Adipocyte (in vitro differentiated cells): ENCODE results near the gene USH2A.
A peak's percentile ranks its signal among the peaks of the same experiment; 100 is the strongest.

Experiments used
- DNase-seq: peaks from one replicate; pipeline ENCODE4 v3.0.0-alpha.2; 2015; ENCODE audit warnings: low read depth
- H3K27me3 ChIP-seq: replicated peaks from 2 replicates; pipeline ENCODE4 v1.7.0; 2013; ENCODE audit warnings: mild to moderate bottlenecking, low read length, moderate library complexity; ENCODE audit not compliant: control insufficient read depth, insufficient read depth
- H3K36me3 ChIP-seq: 2 replicates; pipeline ENCODE4 v1.7.0; 2013; ENCODE audit warnings: low read length, mild to moderate bottlenecking, moderate library complexity; ENCODE audit not compliant: control insufficient read depth, insufficient read depth, severe bottlenecking
- H3K4me1 ChIP-seq: 2 replicates; pipeline ENCODE4 v1.7.0; 2013; ENCODE audit warnings: mild to moderate bottlenecking, low read length, moderate library complexity; ENCODE audit not compliant: control insufficient read depth, insufficient read depth
- H3K4me3 ChIP-seq: 2 replicates; pipeline ENCODE4 v1.7.0; 2013; ENCODE audit warnings: mild to moderate bottlenecking, low read length, moderate library complexity
- H3K9ac ChIP-seq: 2 replicates; pipeline ENCODE4 v1.7.0; 2013; ENCODE audit warnings: mild to moderate bottlenecking, low read length, moderate library complexity
- H3K9me3 ChIP-seq: 2 replicates; pipeline ENCODE4 v1.7.0; 2013; ENCODE audit warnings: mild to moderate bottlenecking, low read length, moderate library complexity; ENCODE audit not compliant: control insufficient read depth

The USH2A gene

GRCh38 chr1:216123446-216124191 lies 299.6 kb downstream of the USH2A start:
- no peak for DNase-seq
- Histone ChIP-seq H3K9ac (no peak overlapping the region), H3K4me3 (no peak overlapping the region), H3K9me3 (no peaks in the 10 kb centered on the region), H3K36me3 (no peaks in the 10 kb centered on the region), H3K27me3 (no peaks in the 10 kb centered on the region), H3K4me1 (no peaks in the 10 kb centered on the region)

GRCh38 chr1:216119600-216119999 lies 303.6 kb downstream of the USH2A start:
- no peaks in the 10 kb centered on the region for H3K36me3 ChIP-seq
- H3K9me3 ChIP-seq: no peaks in the 10 kb centered on the region
- H3K4me3 ChIP-seq: no peak overlapping the region
- no peaks in the 10 kb centered on the region for H3K27me3 ChIP-seq
- H3K4me1 ChIP-seq: no peaks in the 10 kb centered on the region
- H3K9ac ChIP-seq: no peak overlapping the region
- DNase-seq: peak; percentile 65

GRCh38 chr1:216114180-216114579 lies 309.1 kb downstream of the USH2A start:
- H3K9ac ChIP-seq: no peak overlapping the region
- H3K4me3 ChIP-seq: no peak overlapping the region
- no peaks in the 10 kb centered on the region for H3K27me3 ChIP-seq
- no peak for DNase-seq
- no peaks in the 10 kb centered on the region for H3K4me1 ChIP-seq
- no peaks in the 10 kb centered on the region for H3K9me3 ChIP-seq
- no peaks in the 10 kb centered on the region for H3K36me3 ChIP-seq

- H3K9ac ChIP-seq: no peak overlapping the region
- no peaks in the 10 kb centered on the region for H3K36me3 ChIP-seq
- no peaks in the 10 kb centered on the region for H3K4me1 ChIP-seq
- no peaks in the 10 kb centered on the region for H3K27me3 ChIP-seq
- DNase-seq: no peak
- H3K9me3 ChIP-seq: no peaks in the 10 kb centered on the region
- no peak overlapping the region for H3K4me3 ChIP-seq
Measured at GRCh38 chr1:216113181-216113580, 310.1 kb downstream of the USH2A start.

- H3K9me3 ChIP-seq: no peaks in the 10 kb centered on the region
- no peak overlapping the region for H3K4me3 ChIP-seq
- peak; percentile 36 for DNase-seq
- H3K27me3 ChIP-seq: no peaks in the 10 kb centered on the region
- H3K9ac ChIP-seq: no peak overlapping the region
- no peaks in the 10 kb centered on the region for H3K4me1 ChIP-seq
- H3K36me3 ChIP-seq: no peaks in the 10 kb centered on the region
Measured at GRCh38 chr1:216111842-216112241, 311.4 kb downstream of the USH2A start.

- Histone ChIP-seq H3K4me1 (no peaks in the 10 kb centered on the region), H3K4me3 (no peak overlapping the region), H3K9me3 (no peaks in the 10 kb centered on the region), H3K27me3 (no peaks in the 10 kb centered on the region), H3K9ac (no peak overlapping the region), H3K36me3 (no peaks in the 10 kb centered on the region)
- DNase-seq: no peak
Measured at GRCh38 chr1:216095400-216095799, 327.8 kb downstream of the USH2A start.

GRCh38 chr1:216090556-216090955 lies 332.7 kb downstream of the USH2A start:
- no peak overlapping the region for H3K4me3 ChIP-seq
- no peaks in the 10 kb centered on the region for H3K4me1 ChIP-seq
- no peak overlapping the region for H3K9ac ChIP-seq
- H3K9me3 ChIP-seq: no peaks in the 10 kb centered on the region
- DNase-seq: no peak
- no peaks in the 10 kb centered on the region for H3K36me3 ChIP-seq
- no peaks in the 10 kb centered on the region for H3K27me3 ChIP-seq

GRCh38 chr1:216086678-216087077 lies 336.6 kb downstream of the USH2A start:
- Histone ChIP-seq H3K9me3 (peaks cover 4% of the 10 kb centered on the region), H3K36me3 (no peaks in the 10 kb centered on the region), H3K27me3 (no peaks in the 10 kb centered on the region), H3K9ac (no peak overlapping the region), H3K4me3 (no peak overlapping the region), H3K4me1 (no peaks in the 10 kb centered on the region)
- DNase-seq: no peak

- Histone ChIP-seq H3K9ac (no peak overlapping the region), H3K4me3 (no peak overlapping the region), H3K36me3 (no peaks in the 10 kb centered on the region), H3K4me1 (no peaks in the 10 kb centered on the region), H3K9me3 (peaks cover 4% of the 10 kb centered on the region), H3K27me3 (no peaks in the 10 kb centered on the region)
- DNase-seq: no peak
Measured at GRCh38 chr1:216081445-216081844, 341.8 kb downstream of the USH2A start.

GRCh38 chr1:216076751-216077150 lies 346.5 kb downstream of the USH2A start:
- Histone ChIP-seq H3K4me1 (peaks cover 13% of the 10 kb centered on the region), H3K4me3 (no peak overlapping the region), H3K36me3 (no peaks in the 10 kb centered on the region), H3K9ac (no peak overlapping the region), H3K9me3 (no peaks in the 10 kb centered on the region), H3K27me3 (no peaks in the 10 kb centered on the region)
- DNase-seq: no peak

GRCh38 chr1:216075339-216075738 lies 347.9 kb downstream of the USH2A start:
- DNase-seq: peak; percentile 61

More at GRCh38 chr1:216075339-216075738, 347.9 kb downstream of the USH2A start:
- Histone ChIP-seq H3K36me3 (no peaks in the 10 kb centered on the region), H3K27me3 (no peaks in the 10 kb centered on the region), H3K9me3 (no peaks in the 10 kb centered on the region), H3K4me1 (peaks cover 13% of the 10 kb centered on the region), H3K9ac (peak overlapping the region; percentile 56), H3K4me3 (no peak overlapping the region)
